Glomerular visceral epithelial cell (primary cell): Measurements from ENCODE around the gene SAMD4A.

ENCODE experiments used
- DNase-seq: peaks from one replicate; pipeline ENCODE4 v3.0.0-alpha.2; 2016; ENCODE audit errors: extremely low spot score

The SAMD4A gene

GRCh38 chr14:54660604-54661111 is 93.7 kb downstream of the SAMD4A start:
- DNase-seq: peak; percentile 41

- no peak for DNase-seq
Measured at GRCh38 chr14:54662491-54663133, 95.7 kb downstream of the SAMD4A start.

- no peak for DNase-seq
Measured at GRCh38 chr14:54664961-54665360, 98.0 kb downstream of the SAMD4A start.

DNA sequence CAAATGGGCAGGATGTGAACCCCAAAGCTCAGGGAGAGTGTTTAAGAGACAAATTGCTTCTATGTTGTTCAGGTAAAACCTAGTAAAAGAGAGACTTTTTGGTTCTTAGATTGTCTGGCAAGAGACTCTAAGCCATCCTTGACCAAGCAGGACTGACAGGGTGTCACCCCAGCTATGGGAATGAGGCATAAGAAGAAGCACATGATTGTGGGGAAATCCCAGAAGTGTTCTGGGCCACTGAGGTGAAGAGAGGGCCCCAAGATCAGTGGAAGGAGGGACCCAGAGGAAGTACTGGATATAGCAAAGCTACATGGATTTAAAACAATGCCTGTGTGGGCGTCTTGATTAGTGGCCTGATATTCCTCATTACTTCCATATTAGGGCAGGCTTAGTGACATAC is 99.0 kb downstream of the SAMD4A start:
- peak; percentile 48 for DNase-seq

- no peak for DNase-seq
Measured at GRCh38 chr14:54667026-54667744, 100.3 kb downstream of the SAMD4A start.

GRCh38 chr14:54667764-54668163 is 100.8 kb downstream of the SAMD4A start:
- DNase-seq: no peak

DNA sequence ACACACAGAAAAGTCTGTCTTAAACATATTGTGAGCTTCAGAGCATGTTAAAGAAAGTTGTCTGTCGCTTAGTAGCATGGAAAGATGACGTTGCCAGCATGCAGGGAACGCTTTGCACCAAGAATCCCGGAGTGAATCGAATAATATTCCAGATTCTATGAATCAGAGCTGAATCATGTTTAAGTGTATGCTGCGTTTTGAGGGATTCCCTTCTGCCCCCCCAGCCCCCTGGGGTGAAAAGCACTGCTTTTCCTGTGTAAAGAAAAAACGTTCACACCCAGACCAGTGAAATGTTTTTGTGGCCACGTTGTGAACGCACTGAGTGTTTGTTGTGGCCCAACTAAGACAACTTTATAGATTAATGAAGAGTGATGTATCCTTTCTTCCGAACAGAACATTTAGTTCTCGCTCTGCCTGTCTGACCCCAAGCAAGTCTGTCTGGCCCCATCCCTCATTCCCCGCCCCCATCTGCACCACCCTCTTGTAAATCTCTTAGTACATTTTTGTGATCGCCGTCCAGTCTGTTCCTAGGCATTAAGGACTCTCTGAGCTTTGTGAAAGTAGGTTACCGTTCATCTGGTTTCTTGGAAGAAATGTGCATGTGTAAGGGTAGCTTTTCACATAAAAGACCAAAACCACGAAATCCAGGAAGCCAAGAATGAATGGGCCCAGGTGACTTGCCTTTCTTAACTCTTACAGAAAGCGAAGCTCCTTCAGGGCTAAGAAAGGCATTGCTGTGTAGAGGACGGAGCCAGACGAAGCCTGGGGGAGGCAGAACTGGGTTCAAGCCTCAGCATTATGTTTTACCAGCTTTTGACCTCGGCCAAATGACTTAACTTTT is 103.0 kb downstream of the SAMD4A start:
- DNase-seq: peak; percentile 60

GRCh38 chr14:54671537-54671936 is 104.6 kb downstream of the SAMD4A start:
- DNase-seq: no peak

DNA sequence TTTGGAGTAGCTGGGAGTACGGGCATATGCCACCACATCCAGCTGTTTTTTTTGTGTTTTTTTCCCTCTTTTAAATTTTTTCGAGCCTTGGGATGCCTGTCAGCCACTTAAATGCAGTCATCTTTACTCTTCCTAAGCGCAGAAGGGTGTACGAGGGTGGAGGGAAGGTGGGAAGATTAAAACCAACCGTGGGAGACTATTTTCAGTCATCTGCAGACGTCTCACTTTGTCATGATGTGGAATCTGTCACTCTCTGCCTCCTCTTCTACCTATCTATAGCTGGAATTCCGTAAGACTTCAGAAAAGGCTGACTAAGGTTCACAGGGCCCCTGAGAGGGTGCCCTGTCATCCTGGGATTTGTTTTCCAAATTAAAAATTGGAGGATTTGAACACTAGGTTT is 105.3 kb downstream of the SAMD4A start:
- no peak for DNase-seq

DNA sequence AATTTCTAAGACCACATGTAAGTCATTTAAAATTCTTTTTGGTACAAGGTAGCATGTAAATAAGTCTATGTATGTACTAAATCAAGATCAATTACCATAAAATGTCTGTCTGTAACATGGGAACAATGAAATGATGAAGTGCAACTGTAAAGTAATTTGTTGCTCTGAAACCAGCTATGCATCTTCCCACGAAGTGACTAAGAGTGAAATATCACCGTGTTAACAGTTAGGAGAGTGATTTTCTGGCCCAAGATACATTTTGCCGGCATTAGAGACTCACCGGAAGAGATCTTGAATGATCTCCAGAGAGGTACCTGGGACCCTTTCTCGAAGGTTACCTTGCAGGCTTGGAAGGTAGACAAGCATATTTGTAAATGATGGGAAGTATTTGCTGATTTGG is 105.8 kb downstream of the SAMD4A start:
- no peak for DNase-seq

DNA sequence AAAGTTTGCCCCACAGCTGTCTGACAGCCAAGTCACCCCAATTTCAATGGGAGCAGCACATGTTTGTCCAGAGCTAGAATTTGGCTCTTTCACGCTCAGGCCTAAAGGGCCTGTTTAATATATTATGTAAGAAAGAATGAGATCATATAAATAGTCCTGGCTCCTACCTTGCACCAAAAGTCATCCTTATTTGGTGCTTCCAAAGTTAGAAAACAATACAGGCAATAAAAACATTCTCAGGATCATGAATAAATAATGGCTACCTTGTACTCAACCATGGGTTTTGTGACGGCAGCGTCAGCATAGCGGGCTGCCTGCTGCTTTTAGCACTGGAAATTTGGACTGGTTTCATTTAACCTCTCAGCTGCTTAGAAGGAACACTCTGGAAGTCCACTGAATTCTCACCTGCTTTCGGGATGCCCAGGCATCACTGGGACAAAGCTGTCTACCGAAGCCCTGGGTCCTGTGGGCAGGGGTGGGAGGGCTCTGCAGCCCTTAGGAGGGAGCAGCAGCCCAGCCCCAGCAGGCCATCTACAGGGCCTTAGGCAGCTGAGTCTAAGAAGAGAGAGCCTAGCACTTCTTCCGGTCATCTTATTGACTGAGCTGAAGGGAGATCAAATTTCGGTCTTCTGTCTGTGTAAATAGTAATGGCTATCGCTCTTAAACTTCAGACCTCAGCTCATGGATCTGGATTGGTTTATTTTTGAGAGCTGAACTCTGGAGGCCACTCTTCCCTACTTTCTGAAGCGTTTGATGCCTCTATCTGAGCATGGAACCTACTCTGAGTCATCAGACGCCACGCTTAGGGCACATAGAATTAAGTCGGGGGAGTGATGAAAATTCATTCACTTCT is 106.5 kb downstream of the SAMD4A start:
- DNase-seq: no peak

GRCh38 chr14:54674046-54674741 is 107.3 kb downstream of the SAMD4A start:
- no peak for DNase-seq

- no peak for DNase-seq
Measured at GRCh38 chr14:54675236-54676128, 108.6 kb downstream of the SAMD4A start.

DNA sequence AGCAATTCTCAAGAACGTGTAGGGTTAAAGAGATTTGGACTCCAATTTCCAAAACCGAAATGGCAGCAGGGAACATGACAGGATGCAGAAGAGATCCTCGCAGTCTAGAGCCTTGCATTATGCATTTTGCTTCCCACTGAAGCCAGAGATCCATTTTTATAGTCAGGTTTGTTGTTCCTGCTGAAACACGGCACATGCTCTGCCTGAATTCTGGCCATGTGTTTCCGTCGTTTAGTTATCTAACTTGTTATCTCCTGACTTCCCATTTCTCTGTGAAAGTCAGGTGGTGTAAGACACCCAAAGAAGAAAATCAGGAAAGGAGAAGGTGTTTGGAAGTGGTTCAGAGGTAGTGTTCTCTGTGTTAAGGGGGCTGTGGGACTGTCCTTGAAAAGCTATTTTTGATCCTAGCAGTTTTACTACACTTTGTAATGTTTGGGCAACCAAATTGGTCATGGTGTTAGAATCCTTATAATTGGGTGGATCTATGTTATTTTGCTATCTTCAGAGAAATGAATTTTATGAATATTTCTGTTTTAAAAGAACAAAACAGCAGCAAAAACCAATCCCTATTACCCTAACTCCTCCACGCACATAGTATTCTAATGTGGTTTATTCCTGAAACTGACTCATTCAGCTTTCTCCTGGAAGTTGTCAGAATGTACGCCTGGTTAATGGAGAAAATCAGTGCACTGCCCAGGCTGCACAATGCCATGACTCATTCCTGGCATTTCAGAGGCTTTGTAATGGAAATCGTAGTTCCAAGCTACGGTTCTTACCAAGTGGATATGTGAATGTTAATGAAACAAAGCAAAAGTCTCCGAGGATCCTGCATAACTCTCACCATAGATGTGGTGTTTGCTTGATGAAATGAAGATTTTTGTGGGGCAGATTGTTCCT is 110.1 kb downstream of the SAMD4A start:
- peak; percentile 87 for DNase-seq

DNA sequence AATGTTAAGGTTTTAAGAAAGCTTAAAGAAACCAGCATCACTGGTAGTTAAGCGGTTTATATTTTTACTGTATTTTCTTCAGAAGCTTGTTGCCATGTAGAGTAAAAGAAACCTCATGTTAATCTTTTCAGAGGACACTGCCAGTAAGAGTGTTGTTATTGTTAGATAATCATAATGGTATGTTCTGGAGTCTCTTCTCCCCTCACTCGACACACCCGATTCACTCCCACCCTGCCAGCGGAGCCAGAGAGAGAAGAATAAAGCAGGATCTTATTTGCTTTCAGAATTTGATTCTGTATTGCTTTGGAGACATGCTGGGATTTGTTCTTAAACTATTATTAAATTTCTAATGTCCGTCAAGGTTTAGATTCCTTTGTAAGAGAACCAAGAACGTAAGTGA is 113.7 kb downstream of the SAMD4A start:
- no peak for DNase-seq

- peak; percentile 52 for DNase-seq
Measured at GRCh38 chr14:54681811-54682261, 114.9 kb downstream of the SAMD4A start.

DNA sequence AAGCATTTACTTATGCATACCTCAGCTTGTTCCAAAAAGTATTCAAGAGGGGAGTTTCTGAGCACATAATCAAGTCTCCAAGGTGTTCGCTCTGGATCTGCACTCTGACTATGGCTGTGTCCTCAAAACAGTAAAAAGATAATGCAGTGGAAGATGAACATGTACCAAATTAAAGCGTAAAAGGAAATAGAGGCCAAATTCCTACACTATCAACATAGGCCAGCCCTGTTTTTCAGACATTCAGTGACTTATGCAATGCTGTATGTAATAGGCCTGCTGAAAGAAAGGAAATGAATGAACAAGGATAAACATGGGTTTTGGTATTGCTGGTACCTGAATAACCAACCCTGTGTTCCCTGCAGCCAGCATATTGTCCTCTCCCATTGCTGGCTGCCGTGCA is 115.7 kb downstream of the SAMD4A start:
- no peak for DNase-seq

DNA sequence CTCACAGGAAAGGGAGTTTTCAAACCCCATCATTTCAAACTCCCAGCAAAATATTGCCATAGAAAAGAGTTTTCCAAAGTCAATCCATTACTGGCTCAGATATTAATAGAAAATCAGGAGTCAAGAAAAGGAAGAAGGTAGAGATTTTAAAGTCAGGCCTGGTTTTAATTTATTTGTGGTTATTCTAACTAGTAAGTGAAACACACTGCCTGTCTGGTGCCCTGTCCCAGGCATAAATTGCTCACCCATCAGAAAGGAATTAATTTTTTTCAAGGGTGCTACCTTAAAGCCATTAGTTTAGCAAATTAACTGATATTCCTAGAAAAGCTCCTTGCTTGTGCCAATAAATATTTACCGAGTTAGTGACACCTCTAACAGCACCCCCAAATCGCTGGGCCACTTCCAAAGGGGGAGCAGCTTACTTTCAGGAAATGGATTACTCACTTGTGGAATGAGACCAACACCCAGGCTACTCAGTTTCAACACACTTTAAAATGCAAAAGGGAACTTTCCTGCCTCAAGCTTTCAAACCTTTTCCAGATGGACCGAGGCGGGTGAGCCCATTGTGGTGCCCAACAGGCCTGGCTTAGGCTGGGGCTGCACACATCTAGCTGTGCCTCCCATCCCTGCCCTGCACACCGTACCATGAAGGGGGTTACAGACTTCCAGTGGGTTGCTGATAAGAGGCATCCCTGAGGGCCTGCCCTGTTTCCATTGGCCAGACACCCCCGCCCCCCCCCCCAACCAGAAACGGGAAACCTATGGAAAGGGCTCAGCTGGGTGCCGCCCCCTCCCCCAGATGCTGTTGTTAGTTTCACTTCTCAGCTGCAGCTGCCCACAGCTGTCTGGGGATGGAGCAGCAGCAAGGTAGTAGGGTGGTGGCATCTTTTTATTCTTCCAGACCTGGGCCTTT is 117.2 kb downstream of the SAMD4A start:
- DNase-seq: peak; percentile 25
